Neural crest cell (in vitro differentiated cells): Measurements from ENCODE around the gene DHDDS. TPM values are rescaled to one million over a fixed set of nuclear protein-coding genes. Genes with fewer than 3 reads are reported as not detected.

Source experiments
- DNase-seq: peaks from one replicate; pipeline ENCODE4 v3.0.0; 2021; ENCODE audit warnings: low read depth, mixed read lengths, low spot score
- H3K27ac Mint-ChIP-seq: one replicate; pipeline ENCODE4 v1.8.0; 2021; ENCODE audit warnings: mild to moderate bottlenecking, mixed read lengths; ENCODE audit not compliant: unreplicated experiment
- H3K27me3 Mint-ChIP-seq: 2 replicates; pipeline ENCODE4 v1.8.0; 2021; ENCODE audit warnings: low read depth, mild to moderate bottlenecking, mixed read lengths
- H3K36me3 Mint-ChIP-seq: 2 replicates; pipeline ENCODE4 v1.8.0; 2021; ENCODE audit warnings: low read depth, mild to moderate bottlenecking, mixed read lengths
- H3K4me1 Mint-ChIP-seq: 2 replicates; pipeline ENCODE4 v1.8.0; 2021; ENCODE audit warnings: mixed read lengths
- H3K4me3 Mint-ChIP-seq: one replicate; pipeline ENCODE4 v1.8.0; 2021; ENCODE audit warnings: mild to moderate bottlenecking, mixed read lengths
- H3K9me3 Mint-ChIP-seq: 2 replicates; pipeline ENCODE4 v1.8.0; 2021; ENCODE audit warnings: mixed read lengths
- CTCF ChIP-seq: fragments of 200-600 bp; sonication (generic); conservative IDR thresholded peaks from 2 replicates; pipeline ENCODE4 v1.5.0; 2021; ENCODE audit warnings: antibody characterized with exemption, mild to moderate bottlenecking
- total RNA-seq: library from RNA; stranded (reverse); gene quantifications from 2 replicates; pipeline ENCODE4 v1.2.1, GENCODE V29; 2021

The DHDDS gene
- total RNA-seq, 1 donor from 2014 or later, result 40.1 TPM

GRCh38 chr1:26459148-26459547, 27.0 kb downstream of the DHDDS start:
- H3K4me3 Mint-ChIP-seq, result no peak overlapping the region
- TF ChIP-seq CTCF, result no peak
- H3K4me1 Mint-ChIP-seq, result no peaks in the 10 kb centered on the region
- H3K36me3 Mint-ChIP-seq, result peaks cover 6% of the 10 kb centered on the region
- H3K27me3 Mint-ChIP-seq, result no peaks in the 10 kb centered on the region
- H3K27ac Mint-ChIP-seq, result no peak overlapping the region
- no peak for DNase-seq
- H3K9me3 Mint-ChIP-seq, result no peaks in the 10 kb centered on the region

GRCh38 chr1:26459573-26460031, 27.5 kb downstream of the DHDDS start:
- DNase-seq, result no peak
- TF ChIP-seq CTCF, result no peak
- Mint-ChIP-seq H3K4me1 (no peaks in the 10 kb centered on the region), H3K9me3 (no peaks in the 10 kb centered on the region), H3K36me3 (peaks cover 7% of the 10 kb centered on the region), H3K27ac (no peak overlapping the region), H3K27me3 (no peaks in the 10 kb centered on the region), H3K4me3 (no peak overlapping the region)

GRCh38 chr1:26468911-26469310, 36.8 kb downstream of the DHDDS start:
- H3K36me3 Mint-ChIP-seq, result peaks cover 19% of the 10 kb centered on the region
- peaks cover 12% of the 10 kb centered on the region for H3K27me3 Mint-ChIP-seq
- no peaks in the 10 kb centered on the region for H3K9me3 Mint-ChIP-seq
- H3K4me1 Mint-ChIP-seq, result peaks cover 49% of the 10 kb centered on the region
- DNase-seq, result no peak
- H3K27ac Mint-ChIP-seq, result no peak overlapping the region
- TF ChIP-seq CTCF, result no peak
- H3K4me3 Mint-ChIP-seq, result peak overlapping the region; percentile 99

GRCh38 chr1:26469558-26469957, 37.4 kb downstream of the DHDDS start:
- Mint-ChIP-seq H3K9me3 (no peaks in the 10 kb centered on the region), H3K27me3 (peaks cover 12% of the 10 kb centered on the region), H3K27ac (no peak overlapping the region), H3K4me1 (peaks cover 55% of the 10 kb centered on the region), H3K4me3 (peak overlapping the region; percentile 99), H3K36me3 (peaks cover 25% of the 10 kb centered on the region)
- DNase-seq, result no peak
- no peak for TF ChIP-seq CTCF

- Mint-ChIP-seq H3K27me3 (peaks cover 12% of the 10 kb centered on the region), H3K27ac (peak overlapping the region; percentile 23), H3K9me3 (no peaks in the 10 kb centered on the region), H3K4me3 (peak overlapping the region; percentile 99), H3K4me1 (peaks cover 63% of the 10 kb centered on the region), H3K36me3 (peaks cover 29% of the 10 kb centered on the region)
- no peak for TF ChIP-seq CTCF
- DNase-seq, result no peak
Measured at GRCh38 chr1:26470878-26471497, 38.9 kb downstream of the DHDDS start.
